ENCODE results near the gene SHE. TPM values are rescaled to one million over a fixed set of nuclear protein-coding genes. Genes with fewer than 3 reads are reported as not detected.

The SHE gene
- total and polyA plus RNA-seq, 4 donors: 3.1 to 7.5 (median 4.7) TPM

GRCh38 chr1:154496383-154496782, 5.8 kb downstream of the SHE start:
- DNase-seq (ENCODE audit: low spot score): no peak
- H3K9me3 ChIP-seq (ENCODE audit: control insufficient read depth in 4 of 4, low read length in 3 of 4): no peaks in the 10 kb centered on the region
- no peak overlapping the region for H3K4me3 ChIP-seq (ENCODE audit: low read depth in 1 of 3, low read length in 3 of 3)
- H3K36me3 ChIP-seq (ENCODE audit: control insufficient read depth in 4 of 4, insufficient read depth in 3 of 4, low read depth in 1 of 4, low read length in 3 of 4): peaks cover 0 to 2% (median 0%) of the 10 kb centered on the region in 4 donors
- TF ChIP-seq TAF1 (conservative IDR thresholded peaks at IDR 0.05): no peak
- no peak for TF ChIP-seq NR2F2 (IDR thresholded peaks at IDR 0.05)
- TF ChIP-seq FOXA2 (IDR thresholded peaks at IDR 0.05): no peak
- TF ChIP-seq REST (IDR thresholded peaks at IDR 0.05): no peak
- WGBS: 59% methylated on average over 5 of the region's 5 CpGs
- peak overlapping the region in 1 of 2 donors; percentile 55 for H3K9ac ChIP-seq (ENCODE audit: low read depth in 1 of 2, low read length in 2 of 2)
- peaks cover under 1 to 22% (median 14%) of the 10 kb centered on the region in 4 donors for H3K4me1 ChIP-seq (ENCODE audit: control insufficient read depth in 4 of 4, insufficient read depth in 4 of 4, low read length in 3 of 4)
- peak overlapping the region; percentile 57 to 64 for H3K27ac ChIP-seq (ENCODE audit: low read depth in 1 of 2, low read length in 2 of 2)
- H3K27me3 ChIP-seq (ENCODE audit: control insufficient read depth in 4 of 4, insufficient read depth in 4 of 4, low read length in 3 of 4): no peaks in the 10 kb centered on the region

- WGBS: 77% methylated on average over 8 of the region's 8 CpGs
- Histone ChIP-seq H3K27ac (ENCODE audit: low read depth in 1 of 2, low read length in 2 of 2) (peak overlapping the region in 1 of 2 donors; percentile 31), H3K27me3 (ENCODE audit: control insufficient read depth in 4 of 4, insufficient read depth in 4 of 4, low read length in 3 of 4) (no peaks in the 10 kb centered on the region), H3K4me3 (ENCODE audit: low read depth in 1 of 3, low read length in 3 of 3) (no peak overlapping the region), H3K9ac (ENCODE audit: low read depth in 1 of 2, low read length in 2 of 2) (no peak overlapping the region), H3K4me1 (ENCODE audit: control insufficient read depth in 4 of 4, insufficient read depth in 4 of 4, low read length in 3 of 4) (peaks cover 0 to 17% (median 11%) of the 10 kb centered on the region in 4 donors), H3K36me3 (ENCODE audit: control insufficient read depth in 4 of 4, insufficient read depth in 3 of 4, low read depth in 1 of 4, low read length in 3 of 4) (peaks cover 0 to 2% (median 0%) of the 10 kb centered on the region in 4 donors), H3K9me3 (ENCODE audit: control insufficient read depth in 4 of 4, low read length in 3 of 4) (no peaks in the 10 kb centered on the region)
- TF ChIP-seq NR2F2 (IDR thresholded peaks at IDR 0.05): peak; percentile 68
- no peak for TF ChIP-seq SP1 (IDR thresholded peaks at IDR 0.05)
- TF ChIP-seq EGR1 (IDR thresholded peaks at IDR 0.05; ENCODE audit: low read depth in 2 of 2): no peak
- TF ChIP-seq GABPA (IDR thresholded peaks at IDR 0.05 in 1 of 2, conservative IDR thresholded peaks at IDR 0.05 in 1 of 2): no peak
- no peak for TF ChIP-seq FOXA2 (IDR thresholded peaks at IDR 0.05)
- no peak for DNase-seq (ENCODE audit: low spot score)
Measured at GRCh38 chr1:154495496-154496273, 6.5 kb downstream of the SHE start.

- 59% methylated on average over 8 of the region's 8 CpGs for WGBS
- no peak overlapping the region for H3K4me3 ChIP-seq (ENCODE audit: low read depth in 1 of 3, low read length in 3 of 3)
- no peaks in the 10 kb centered on the region for H3K27me3 ChIP-seq (ENCODE audit: control insufficient read depth in 4 of 4, insufficient read depth in 4 of 4, low read length in 3 of 4)
- H3K9me3 ChIP-seq (ENCODE audit: control insufficient read depth in 4 of 4, low read length in 3 of 4): no peaks in the 10 kb centered on the region
- no peak overlapping the region for H3K27ac ChIP-seq (ENCODE audit: low read depth in 1 of 2, low read length in 2 of 2)
- no peak overlapping the region for H3K9ac ChIP-seq (ENCODE audit: low read depth in 1 of 2, low read length in 2 of 2)
- peaks cover 0 to 19% (median 11%) of the 10 kb centered on the region in 4 donors for H3K4me1 ChIP-seq (ENCODE audit: control insufficient read depth in 4 of 4, insufficient read depth in 4 of 4, low read length in 3 of 4)
- no peaks in the 10 kb centered on the region for H3K36me3 ChIP-seq (ENCODE audit: control insufficient read depth in 4 of 4, insufficient read depth in 3 of 4, low read depth in 1 of 4, low read length in 3 of 4)
- DNase-seq (ENCODE audit: low spot score): no peak
- TF ChIP-seq ATF3 (IDR thresholded peaks at IDR 0.05) (no peak), ZBTB33 (IDR thresholded peaks at IDR 0.05) (no peak), MAX (IDR thresholded peaks at IDR 0.05) (peak; percentile 79), RAD21 (IDR thresholded peaks at IDR 0.05) (peak in 1 of 2 donors; percentile 9), HNF4A (conservative IDR thresholded peaks at IDR 0.05) (no peak), EGR1 (IDR thresholded peaks at IDR 0.05; ENCODE audit: low read depth in 2 of 2) (peak in 1 of 2 donors; percentile 35), YY1 (IDR thresholded peaks at IDR 0.05) (peak; percentile 27), CTCF (IDR thresholded peaks at IDR 0.05; ENCODE audit: low read depth, low read length, missing input control) (no peak), GABPA (IDR thresholded peaks at IDR 0.05 in 1 of 2, conservative IDR thresholded peaks at IDR 0.05 in 1 of 2) (no peak), JUND (IDR thresholded peaks at IDR 0.05) (no peak), NR2F2 (IDR thresholded peaks at IDR 0.05) (peak; percentile 87), SP1 (IDR thresholded peaks at IDR 0.05) (no peak), FOXA1 (IDR thresholded peaks at IDR 0.05) (no peak), RXRA (IDR thresholded peaks at IDR 0.05) (no peak)
Measured at GRCh38 chr1:154493276-154493675, 8.9 kb downstream of the SHE start.

Measured in liver (tissue), 9 donors.